ENCODE results near the gene PAPPA2.

Gene PAPPA2

DNA sequence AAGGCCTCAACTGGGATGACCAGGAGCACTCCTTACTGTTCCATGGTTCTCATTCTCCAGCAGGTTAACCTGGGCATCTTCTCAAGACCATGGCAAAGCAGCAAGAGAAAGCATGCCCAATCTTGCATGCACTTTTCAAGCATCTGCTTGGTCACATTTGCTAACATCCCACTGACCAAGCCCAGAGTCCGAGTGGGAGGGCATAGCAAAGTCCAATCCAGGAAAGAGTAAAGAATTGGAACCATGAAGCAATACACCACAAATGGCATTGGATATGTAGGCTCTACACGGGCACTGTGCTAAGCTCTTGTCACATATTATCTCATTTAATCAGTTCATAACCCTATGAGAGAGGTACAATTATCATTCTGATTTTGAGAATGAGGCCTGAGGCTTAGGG, 73.6 kb downstream of the PAPPA2 start (continued):
- TF ChIP-seq ZNF555 (tag by site-specific recombination; conservative IDR thresholded peaks at IDR 0.05): no peak

DNA sequence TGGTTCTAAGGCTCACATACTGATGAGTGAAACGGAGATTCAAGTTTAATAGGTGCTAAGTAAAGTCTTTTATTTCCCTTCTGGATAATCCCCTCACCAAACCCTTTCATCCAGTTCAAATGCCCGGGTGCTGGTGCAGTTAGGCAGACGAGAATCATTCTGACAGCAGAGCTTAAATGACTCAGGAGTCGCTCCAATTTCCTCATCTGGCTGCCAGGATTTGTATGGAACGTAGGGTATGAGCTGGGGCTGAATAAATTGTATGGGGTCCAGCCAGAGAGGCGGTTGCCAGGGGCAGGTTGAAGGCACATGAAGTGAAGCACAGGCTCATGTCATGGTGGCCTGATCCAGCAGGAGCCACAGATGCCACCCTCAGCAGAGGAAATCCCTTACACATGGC, 76.0 kb downstream of the PAPPA2 start:
- H3K4me1 ChIP-seq (ENCODE audit: control insufficient read depth, insufficient read depth, low read length): no peaks in the 10 kb centered on the region
- H3K4me3 ChIP-seq (ENCODE audit: low read depth, low read length): no peak overlapping the region
- CTCF ChIA-PET: no interaction called here
- H3K27ac ChIP-seq (ENCODE audit: extremely low read depth, low read depth, low read length): no peak overlapping the region
- POLR2A ChIA-PET: no interaction called here
- TF ChIP-seq MEIS1 (CRISPR knock-in tag; IDR thresholded peaks at IDR 0.05; ENCODE audit: borderline replicate concordance) (no peak), ZNF16 (tag by site-specific recombination; IDR thresholded peaks at IDR 0.05; ENCODE audit: low read depth) (no peak), ZNF777 (tag by site-specific recombination; IDR thresholded peaks at IDR 0.05; ENCODE audit: borderline replicate concordance) (no peak), GLIS2 (tag by site-specific recombination; IDR thresholded peaks at IDR 0.05) (no peak), ZNF843 (tag by site-specific recombination; IDR thresholded peaks at IDR 0.05) (no peak), ZNF174 (tag by site-specific recombination; IDR thresholded peaks at IDR 0.05) (no peak), GLI4 (tag by site-specific recombination; IDR thresholded peaks at IDR 0.05) (no peak), ZNF658 (tag by site-specific recombination; IDR thresholded peaks at IDR 0.05) (no peak), ZNF707 (tag by site-specific recombination; IDR thresholded peaks at IDR 0.05) (no peak), ZNF292 (tag by site-specific recombination; IDR thresholded peaks at IDR 0.05; ENCODE audit: borderline replicate concordance, low read depth) (no peak), ZNF544 (tag by site-specific recombination; IDR thresholded peaks at IDR 0.05) (no peak), ZNF19 (tag by site-specific recombination; IDR thresholded peaks at IDR 0.05; ENCODE audit: low read depth) (no peak), ZNF623 (tag by site-specific recombination; IDR thresholded peaks at IDR 0.05) (no peak), SCRT2 (tag by site-specific recombination; IDR thresholded peaks at IDR 0.05) (no peak)
- TF ChIP-seq, protein P1, sequence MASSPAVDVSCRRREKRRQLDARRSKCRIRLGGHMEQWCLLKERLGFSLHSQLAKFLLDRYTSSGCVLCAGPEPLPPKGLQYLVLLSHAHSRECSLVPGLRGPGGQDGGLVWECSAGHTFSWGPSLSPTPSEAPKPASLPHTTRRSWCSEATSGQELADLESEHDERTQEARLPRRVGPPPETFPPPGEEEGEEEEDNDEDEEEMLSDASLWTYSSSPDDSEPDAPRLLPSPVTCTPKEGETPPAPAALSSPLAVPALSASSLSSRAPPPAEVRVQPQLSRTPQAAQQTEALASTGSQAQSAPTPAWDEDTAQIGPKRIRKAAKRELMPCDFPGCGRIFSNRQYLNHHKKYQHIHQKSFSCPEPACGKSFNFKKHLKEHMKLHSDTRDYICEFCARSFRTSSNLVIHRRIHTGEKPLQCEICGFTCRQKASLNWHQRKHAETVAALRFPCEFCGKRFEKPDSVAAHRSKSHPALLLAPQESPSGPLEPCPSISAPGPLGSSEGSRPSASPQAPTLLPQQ (tag by site-specific recombination; IDR thresholded peaks at IDR 0.05): no peak
- TF ChIP-seq, protein P2, sequence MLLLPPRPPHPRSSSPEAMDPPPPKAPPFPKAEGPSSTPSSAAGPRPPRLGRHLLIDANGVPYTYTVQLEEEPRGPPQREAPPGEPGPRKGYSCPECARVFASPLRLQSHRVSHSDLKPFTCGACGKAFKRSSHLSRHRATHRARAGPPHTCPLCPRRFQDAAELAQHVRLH (tag by site-specific recombination; IDR thresholded peaks at IDR 0.05): no peak
- TF ChIP-seq, protein P3, sequence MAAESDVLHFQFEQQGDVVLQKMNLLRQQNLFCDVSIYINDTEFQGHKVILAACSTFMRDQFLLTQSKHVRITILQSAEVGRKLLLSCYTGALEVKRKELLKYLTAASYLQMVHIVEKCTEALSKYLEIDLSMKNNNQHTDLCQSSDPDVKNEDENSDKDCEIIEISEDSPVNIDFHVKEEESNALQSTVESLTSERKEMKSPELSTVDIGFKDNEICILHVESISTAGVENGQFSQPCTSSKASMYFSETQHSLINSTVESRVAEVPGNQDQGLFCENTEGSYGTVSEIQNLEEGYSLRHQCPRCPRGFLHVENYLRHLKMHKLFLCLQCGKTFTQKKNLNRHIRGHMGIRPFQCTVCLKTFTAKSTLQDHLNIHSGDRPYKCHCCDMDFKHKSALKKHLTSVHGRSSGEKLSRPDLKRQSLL (tag by site-specific recombination; IDR thresholded peaks at IDR 0.05): no peak
- TF ChIP-seq, protein P4, sequence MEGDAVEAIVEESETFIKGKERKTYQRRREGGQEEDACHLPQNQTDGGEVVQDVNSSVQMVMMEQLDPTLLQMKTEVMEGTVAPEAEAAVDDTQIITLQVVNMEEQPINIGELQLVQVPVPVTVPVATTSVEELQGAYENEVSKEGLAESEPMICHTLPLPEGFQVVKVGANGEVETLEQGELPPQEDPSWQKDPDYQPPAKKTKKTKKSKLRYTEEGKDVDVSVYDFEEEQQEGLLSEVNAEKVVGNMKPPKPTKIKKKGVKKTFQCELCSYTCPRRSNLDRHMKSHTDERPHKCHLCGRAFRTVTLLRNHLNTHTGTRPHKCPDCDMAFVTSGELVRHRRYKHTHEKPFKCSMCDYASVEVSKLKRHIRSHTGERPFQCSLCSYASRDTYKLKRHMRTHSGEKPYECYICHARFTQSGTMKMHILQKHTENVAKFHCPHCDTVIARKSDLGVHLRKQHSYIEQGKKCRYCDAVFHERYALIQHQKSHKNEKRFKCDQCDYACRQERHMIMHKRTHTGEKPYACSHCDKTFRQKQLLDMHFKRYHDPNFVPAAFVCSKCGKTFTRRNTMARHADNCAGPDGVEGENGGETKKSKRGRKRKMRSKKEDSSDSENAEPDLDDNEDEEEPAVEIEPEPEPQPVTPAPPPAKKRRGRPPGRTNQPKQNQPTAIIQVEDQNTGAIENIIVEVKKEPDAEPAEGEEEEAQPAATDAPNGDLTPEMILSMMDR (tag by site-specific recombination; IDR thresholded peaks at IDR 0.05): no peak
- TF ChIP-seq, protein P5, sequence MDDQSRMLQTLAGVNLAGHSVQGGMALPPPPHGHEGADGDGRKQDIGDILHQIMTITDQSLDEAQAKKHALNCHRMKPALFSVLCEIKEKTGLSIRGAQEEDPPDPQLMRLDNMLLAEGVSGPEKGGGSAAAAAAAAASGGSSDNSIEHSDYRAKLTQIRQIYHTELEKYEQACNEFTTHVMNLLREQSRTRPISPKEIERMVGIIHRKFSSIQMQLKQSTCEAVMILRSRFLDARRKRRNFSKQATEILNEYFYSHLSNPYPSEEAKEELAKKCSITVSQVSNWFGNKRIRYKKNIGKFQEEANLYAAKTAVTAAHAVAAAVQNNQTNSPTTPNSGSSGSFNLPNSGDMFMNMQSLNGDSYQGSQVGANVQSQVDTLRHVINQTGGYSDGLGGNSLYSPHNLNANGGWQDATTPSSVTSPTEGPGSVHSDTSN (CRISPR knock-in tag; IDR thresholded peaks at IDR 0.05): no peak
- TF ChIP-seq, protein P6, sequence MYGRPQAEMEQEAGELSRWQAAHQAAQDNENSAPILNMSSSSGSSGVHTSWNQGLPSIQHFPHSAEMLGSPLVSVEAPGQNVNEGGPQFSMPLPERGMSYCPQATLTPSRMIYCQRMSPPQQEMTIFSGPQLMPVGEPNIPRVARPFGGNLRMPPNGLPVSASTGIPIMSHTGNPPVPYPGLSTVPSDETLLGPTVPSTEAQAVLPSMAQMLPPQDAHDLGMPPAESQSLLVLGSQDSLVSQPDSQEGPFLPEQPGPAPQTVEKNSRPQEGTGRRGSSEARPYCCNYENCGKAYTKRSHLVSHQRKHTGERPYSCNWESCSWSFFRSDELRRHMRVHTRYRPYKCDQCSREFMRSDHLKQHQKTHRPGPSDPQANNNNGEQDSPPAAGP (tag by site-specific recombination; IDR thresholded peaks at IDR 0.05): no peak
- H3K36me3 ChIP-seq (ENCODE audit: control insufficient read depth in 2 of 2, insufficient read depth in 1 of 2, low read length in 2 of 2): no peaks in the 10 kb centered on the region
- H3K9me3 ChIP-seq (ENCODE audit: control insufficient read depth, insufficient read depth, low read depth, low read length): no peaks in the 10 kb centered on the region
